Mesenchymal stem cell (in vitro differentiated cells and primary cell): ENCODE data around the gene PELI3.

Source experiments
- DNase-seq: peaks from one replicate; pipeline ENCODE4 v3.0.0-alpha.2; 2013
- H2AFZ ChIP-seq: one replicate; pipeline ENCODE4 v1.6.1; 2013; ENCODE audit warnings: low read depth, mild to moderate bottlenecking, control low read depth, inconsistent platforms, low read length, moderate library complexity
- H2AK5ac ChIP-seq: 2 replicates; pipeline ENCODE4 v1.6.1; 2013; ENCODE audit warnings: low read length, moderate library complexity, mild to moderate bottlenecking, inconsistent platforms; ENCODE audit not compliant: severe bottlenecking
- H2BK120ac ChIP-seq: one replicate; pipeline ENCODE4 v1.6.1; 2013; ENCODE audit warnings: low read depth, mild to moderate bottlenecking, inconsistent platforms, low read length, moderate library complexity
- H2BK12ac ChIP-seq, 2 experiments: one replicate each; pipeline ENCODE4 v1.6.1; 2013; ENCODE audit warnings: inconsistent platforms in 2 of 2, low read length in 2 of 2, mild to moderate bottlenecking in 2 of 2, moderate library complexity in 2 of 2, control low read depth in 1 of 2
- H2BK15ac ChIP-seq: one replicate; pipeline ENCODE4 v1.6.1; 2013; ENCODE audit warnings: mild to moderate bottlenecking, low read depth, inconsistent platforms; ENCODE audit not compliant: poor library complexity, severe bottlenecking
- H2BK5ac ChIP-seq: 2 replicates; pipeline ENCODE4 v1.6.1; 2013; ENCODE audit warnings: low read depth, mild to moderate bottlenecking, low read length, control low read depth, inconsistent platforms; ENCODE audit not compliant: poor library complexity, severe bottlenecking
- H3K14ac ChIP-seq, 2 experiments: one replicate each; pipeline ENCODE4 v1.6.1; 2013; ENCODE audit warnings: inconsistent platforms in 2 of 2, low read length in 2 of 2, control low read depth in 1 of 2, mild to moderate bottlenecking in 1 of 2, moderate library complexity in 1 of 2
- H3K18ac ChIP-seq, 2 experiments: one replicate each; pipeline ENCODE4 v1.6.1; 2013; ENCODE audit warnings: inconsistent platforms in 2 of 2, low read length in 2 of 2, control low read depth in 1 of 2, low read depth in 1 of 2, mild to moderate bottlenecking in 1 of 2
- H3K23ac ChIP-seq, 2 experiments: one replicate each; pipeline ENCODE4 v1.6.1; 2013; ENCODE audit warnings: inconsistent platforms in 2 of 2, low read length in 2 of 2, mild to moderate bottlenecking in 2 of 2, moderate library complexity in 2 of 2, control low read depth in 1 of 2
- H3K27ac ChIP-seq: 2 replicates; pipeline ENCODE4 v1.5.1; 2013; ENCODE audit warnings: mild to moderate bottlenecking, moderate library complexity, low read length, control low read depth, inconsistent platforms; ENCODE audit not compliant: poor library complexity, severe bottlenecking
- H3K27me3 ChIP-seq, 2 experiments: 2 replicates each; pipeline versions ENCODE4 v1.6.1 to v1.7.0; 2013; ENCODE audit warnings: low read length in 2 of 2, mild to moderate bottlenecking in 2 of 2, moderate library complexity in 2 of 2, control low read depth in 1 of 2, inconsistent platforms in 1 of 2; ENCODE audit not compliant: control insufficient read depth in 1 of 2, insufficient read depth in 1 of 2
- H3K36me3 ChIP-seq, 2 experiments: 2 replicates each; pipeline versions ENCODE4 v1.6.1 to v1.7.0; 2013; ENCODE audit warnings: low read length in 2 of 2, control low read depth in 1 of 2, inconsistent platforms in 1 of 2, low read depth in 1 of 2, mild to moderate bottlenecking in 1 of 2; ENCODE audit not compliant: insufficient read depth in 2 of 2, control insufficient read depth in 1 of 2
- H3K4ac ChIP-seq, 2 experiments: one replicate each; pipeline ENCODE4 v1.6.1; 2013; ENCODE audit warnings: inconsistent platforms in 2 of 2, low read length in 2 of 2, mild to moderate bottlenecking in 2 of 2, moderate library complexity in 2 of 2, control low read depth in 1 of 2, low read depth in 1 of 2
- H3K4me1 ChIP-seq: 2 replicates; pipeline ENCODE4 v1.6.1; 2013; ENCODE audit warnings: low read depth, low read length, control low read depth; ENCODE audit not compliant: control insufficient read depth, insufficient read depth
- H3K4me2 ChIP-seq: 2 replicates; pipeline ENCODE4 v1.6.1; 2013; ENCODE audit warnings: low read length, mild to moderate bottlenecking, inconsistent platforms; ENCODE audit not compliant: poor library complexity, severe bottlenecking
- H3K4me3 ChIP-seq, 2 experiments: 2 replicates each; pipeline versions ENCODE4 v1.5.1 to v1.7.0; 2013; ENCODE audit warnings: low read length in 2 of 2, mild to moderate bottlenecking in 2 of 2, control low read depth in 1 of 2, low read depth in 1 of 2; ENCODE audit not compliant: insufficient read depth in 1 of 2
- H3K79me1 ChIP-seq: replicated peaks from 2 replicates; pipeline ENCODE4 v1.6.1; 2013; ENCODE audit warnings: mild to moderate bottlenecking, control low read depth, low read length, inconsistent platforms; ENCODE audit not compliant: poor library complexity, severe bottlenecking
- H3K9ac ChIP-seq: 2 replicates; pipeline ENCODE4 v1.7.0; 2013; ENCODE audit warnings: mild to moderate bottlenecking, low read length, moderate library complexity
- H3K9me3 ChIP-seq: 2 replicates; pipeline ENCODE4 v1.7.0; 2013; ENCODE audit warnings: mild to moderate bottlenecking, low read length; ENCODE audit not compliant: control insufficient read depth
- H4K8ac ChIP-seq: one replicate; pipeline ENCODE4 v1.6.1; 2013; ENCODE audit warnings: inconsistent platforms, mild to moderate bottlenecking, low read length, moderate library complexity
- H4K91ac ChIP-seq: one replicate; pipeline ENCODE4 v1.6.1; 2013; ENCODE audit warnings: mild to moderate bottlenecking, low read length, inconsistent platforms
- WGBS: methylation state at CpG from one replicate; pipeline ENCODE4 v1.1.7; 2013; ENCODE audit warnings: mixed read lengths; 5-methylcytosine and 5-hydroxymethylcytosine counted together

Gene PELI3

DNA sequence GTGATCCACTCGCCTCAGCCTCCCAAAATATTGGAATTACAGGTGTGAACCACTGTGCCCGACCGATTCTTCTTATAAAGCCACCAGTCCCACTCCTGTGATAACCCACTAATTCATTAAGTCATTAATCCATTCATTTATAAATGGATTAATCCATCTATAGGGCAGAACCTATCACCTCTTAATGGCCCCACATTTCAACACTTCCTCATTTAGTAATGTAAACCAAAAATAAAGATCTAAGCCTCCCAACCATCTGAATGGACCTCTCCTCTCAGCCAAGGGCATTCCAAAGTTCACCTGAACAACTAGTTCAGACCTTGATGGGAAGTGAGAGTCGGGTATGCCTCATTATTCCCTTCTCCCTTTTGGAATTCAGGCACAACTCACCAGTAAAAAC lies 18.2 kb upstream of the PELI3 start:
- Histone ChIP-seq H2AK5ac (no peak overlapping the region), H2BK15ac (no peak overlapping the region), H2BK5ac (no peak overlapping the region), H3K9ac (no peak overlapping the region), H2BK12ac (no peak overlapping the region), H4K8ac (no peak overlapping the region), H4K91ac (no peak overlapping the region), H3K14ac (no peak overlapping the region), H2AFZ (no peak overlapping the region), H3K4ac (no peak overlapping the region), H3K36me3 (no peaks in the 10 kb centered on the region), H3K18ac (no peak overlapping the region), H3K79me1 (no peaks in the 10 kb centered on the region), H3K27me3 (peaks cover 26 to 36% of the 10 kb centered on the region in 2 experiments), H2BK120ac (no peak overlapping the region), H3K9me3 (no peaks in the 10 kb centered on the region), H3K4me3 (no peak overlapping the region), H3K23ac (no peak overlapping the region), H3K4me1 (no peaks in the 10 kb centered on the region), H3K27ac (no peak overlapping the region), H3K4me2 (no peak overlapping the region)
- no peak for DNase-seq
- WGBS = 62% methylated on average over 4 of the region's 4 CpGs

DNA sequence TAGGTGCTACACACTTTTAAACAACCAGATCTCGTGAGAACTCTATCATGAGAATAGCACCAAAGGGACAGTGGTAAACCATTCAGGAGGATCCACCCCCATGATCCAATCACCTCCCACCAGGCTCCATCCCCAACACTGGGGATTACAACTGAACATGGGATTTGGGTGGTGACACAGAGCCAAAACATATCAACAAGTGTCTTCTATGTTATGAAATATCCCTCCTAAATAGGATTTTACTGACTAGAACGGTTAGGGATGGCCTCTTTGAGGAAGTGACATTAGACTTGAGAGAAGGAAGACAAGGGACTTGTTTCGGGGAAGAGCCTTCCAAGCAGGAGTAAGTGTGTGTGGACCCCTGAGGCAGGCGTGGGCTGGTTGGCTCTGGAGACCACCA lies 16.1 kb upstream of the PELI3 start:
- Histone ChIP-seq H3K23ac (no peak overlapping the region), H2BK15ac (no peak overlapping the region), H4K8ac (no peak overlapping the region), H3K9ac (no peak overlapping the region), H3K4me1 (no peaks in the 10 kb centered on the region), H2BK5ac (no peak overlapping the region), H3K4me2 (no peak overlapping the region), H3K79me1 (no peaks in the 10 kb centered on the region), H2BK120ac (no peak overlapping the region), H3K9me3 (no peaks in the 10 kb centered on the region), H2BK12ac (no peak overlapping the region), H3K36me3 (no peaks in the 10 kb centered on the region), H2AK5ac (no peak overlapping the region), H3K4me3 (no peak overlapping the region), H3K14ac (no peak overlapping the region), H2AFZ (no peak overlapping the region), H4K91ac (no peak overlapping the region), H3K27ac (no peak overlapping the region), H3K4ac (no peak overlapping the region), H3K27me3 (peaks cover 45 to 52% of the 10 kb centered on the region in 2 experiments), H3K18ac (no peak overlapping the region)
- no peak for DNase-seq
- 57% methylated on average over 4 of the region's 4 CpGs for WGBS

DNA sequence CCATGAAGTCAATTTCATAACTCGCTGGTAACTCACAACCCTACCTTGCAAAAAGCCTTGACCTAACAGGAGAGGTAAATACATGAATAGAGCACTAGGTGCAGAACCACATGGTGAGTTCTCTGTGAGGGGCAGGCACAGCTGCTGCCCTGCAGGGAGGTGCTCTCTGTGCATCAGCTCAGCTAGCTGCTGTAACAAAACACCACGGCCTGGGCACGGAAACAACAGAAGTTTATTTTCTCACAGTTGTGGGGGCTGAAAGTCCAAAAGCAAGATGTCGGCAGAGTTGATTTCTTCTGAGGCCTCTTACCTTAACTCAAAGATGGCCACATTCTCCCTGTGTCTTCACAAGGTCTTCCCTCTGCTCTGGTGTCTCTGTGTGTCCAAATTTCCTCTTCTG lies 15.0 kb upstream of the PELI3 start:
- Histone ChIP-seq H3K4me3 (no peak overlapping the region), H3K4me2 (no peak overlapping the region), H3K18ac (no peak overlapping the region), H3K79me1 (no peaks in the 10 kb centered on the region), H2BK5ac (no peak overlapping the region), H2AK5ac (no peak overlapping the region), H3K4ac (no peak overlapping the region), H4K8ac (no peak overlapping the region), H3K27me3 (peaks cover 49 to 52% of the 10 kb centered on the region in 2 experiments), H3K4me1 (no peaks in the 10 kb centered on the region), H3K14ac (no peak overlapping the region), H2BK12ac (no peak overlapping the region), H3K36me3 (no peaks in the 10 kb centered on the region), H4K91ac (no peak overlapping the region), H3K9me3 (no peaks in the 10 kb centered on the region), H2BK120ac (no peak overlapping the region), H3K27ac (no peak overlapping the region), H3K23ac (no peak overlapping the region), H2BK15ac (no peak overlapping the region), H2AFZ (no peak overlapping the region), H3K9ac (no peak overlapping the region)
- WGBS = 81% methylated on average over 4 of the region's 4 CpGs
- no peak for DNase-seq

DNA sequence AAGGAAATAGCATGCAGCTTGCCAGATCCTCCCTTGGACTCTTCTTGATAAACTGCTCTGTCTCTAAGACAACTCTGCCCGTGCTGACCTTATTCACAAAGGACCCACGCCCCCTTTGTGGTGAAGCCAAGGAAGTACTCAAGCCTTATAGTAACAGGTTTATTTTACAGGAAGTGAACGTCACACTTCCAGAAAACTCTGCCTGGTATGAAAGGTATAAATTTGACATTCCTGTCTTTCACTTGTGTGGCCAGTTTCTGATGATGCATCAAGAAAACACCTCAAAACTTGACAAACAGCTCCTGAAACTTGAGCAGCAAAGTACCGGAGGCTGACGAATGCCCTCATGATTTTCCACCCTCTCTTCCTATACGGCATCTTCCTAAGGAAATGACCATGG lies 12.5 kb upstream of the PELI3 start:
- Histone ChIP-seq H3K4me3 (no peak overlapping the region), H3K18ac (no peak overlapping the region), H3K23ac (no peak overlapping the region), H2BK12ac (no peak overlapping the region), H3K27ac (no peak overlapping the region), H3K9me3 (no peaks in the 10 kb centered on the region), H3K4me1 (no peaks in the 10 kb centered on the region), H3K36me3 (no peaks in the 10 kb centered on the region), H3K14ac (no peak overlapping the region), H3K27me3 (peaks cover 47 to 49% of the 10 kb centered on the region in 2 experiments), H3K79me1 (no peaks in the 10 kb centered on the region), H3K4ac (no peak overlapping the region), H2AFZ (no peak overlapping the region), H2BK15ac (no peak overlapping the region), H2AK5ac (no peak overlapping the region), H4K91ac (no peak overlapping the region), H4K8ac (no peak overlapping the region), H3K9ac (no peak overlapping the region), H2BK5ac (no peak overlapping the region), H2BK120ac (no peak overlapping the region), H3K4me2 (no peak overlapping the region)
- DNase-seq = no peak
- WGBS = 73% methylated on average over 4 of the region's 6 CpGs
